Brain microvascular endothelial cell (primary cell): Measurements from ENCODE around the gene PAPSS2.

Source experiments
- DNase-seq: peaks from one replicate; pipeline ENCODE4 v3.0.0-alpha.2; 2020
- H3K27ac ChIP-seq: fragments of 250-450 bp; sonication (Bioruptor Pico); 2 replicates; pipeline ENCODE4 v1.5.1; 2020; ENCODE audit warnings: mild to moderate bottlenecking, moderate library complexity
- H3K27me3 ChIP-seq: fragments of 250-450 bp; sonication (Bioruptor Pico); replicated peaks from 2 replicates; pipeline ENCODE4 v1.5.1; 2020; ENCODE audit warnings: mild to moderate bottlenecking
- H3K36me3 ChIP-seq: fragments of 250-450 bp; sonication (Bioruptor Pico); replicated peaks from 2 replicates; pipeline ENCODE4 v1.5.1; 2020; ENCODE audit warnings: mild to moderate bottlenecking
- H3K4me3 ChIP-seq: 2 replicates; pipeline ENCODE4 v1.5.1; 2011; ENCODE audit warnings: low read depth, mild to moderate bottlenecking, control low read depth, low read length, moderate library complexity
- in situ Hi-C: cut with HindIII; loops from 2 replicates; pipeline ENCODE4 v1.10.0; 2017; ENCODE audit warnings: low sequenced_read_pairs, low pct_ligation_motif_present
- TF ChIP-seq, protein P1 (sequence below): IDR thresholded peaks from 2 replicates; pipeline ENCODE4 v1.5.1; 2011; ENCODE audit warnings: low read depth, mild to moderate bottlenecking, moderate library complexity, low read length, control low read depth, inconsistent platforms; ENCODE audit errors: missing control alignments

PAPSS2 gene

DNA sequence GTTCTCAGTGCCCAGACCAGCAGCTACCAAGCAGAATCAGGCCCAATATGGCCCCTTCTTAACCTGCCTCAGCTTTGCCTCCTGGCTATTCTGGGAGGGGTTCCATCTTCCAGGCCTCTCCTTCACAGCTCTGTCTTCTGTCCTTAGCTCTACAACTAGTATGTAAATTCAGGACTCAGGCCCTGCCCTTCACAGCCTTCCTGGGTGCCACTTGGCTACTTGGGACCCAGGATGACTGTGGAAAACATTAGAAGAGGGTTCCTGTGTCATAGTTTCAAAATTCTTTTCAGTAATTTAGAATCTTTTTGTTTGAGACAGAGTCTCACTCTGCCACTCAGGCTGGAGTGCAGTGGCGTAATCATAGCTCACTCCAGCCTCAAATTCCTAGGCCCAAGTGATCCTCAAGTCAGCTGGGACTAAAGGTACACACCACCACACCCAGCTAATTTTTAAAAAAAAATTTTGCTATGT is 33.2 kb upstream of the PAPSS2 start:
- TF ChIP-seq, protein P1, sequence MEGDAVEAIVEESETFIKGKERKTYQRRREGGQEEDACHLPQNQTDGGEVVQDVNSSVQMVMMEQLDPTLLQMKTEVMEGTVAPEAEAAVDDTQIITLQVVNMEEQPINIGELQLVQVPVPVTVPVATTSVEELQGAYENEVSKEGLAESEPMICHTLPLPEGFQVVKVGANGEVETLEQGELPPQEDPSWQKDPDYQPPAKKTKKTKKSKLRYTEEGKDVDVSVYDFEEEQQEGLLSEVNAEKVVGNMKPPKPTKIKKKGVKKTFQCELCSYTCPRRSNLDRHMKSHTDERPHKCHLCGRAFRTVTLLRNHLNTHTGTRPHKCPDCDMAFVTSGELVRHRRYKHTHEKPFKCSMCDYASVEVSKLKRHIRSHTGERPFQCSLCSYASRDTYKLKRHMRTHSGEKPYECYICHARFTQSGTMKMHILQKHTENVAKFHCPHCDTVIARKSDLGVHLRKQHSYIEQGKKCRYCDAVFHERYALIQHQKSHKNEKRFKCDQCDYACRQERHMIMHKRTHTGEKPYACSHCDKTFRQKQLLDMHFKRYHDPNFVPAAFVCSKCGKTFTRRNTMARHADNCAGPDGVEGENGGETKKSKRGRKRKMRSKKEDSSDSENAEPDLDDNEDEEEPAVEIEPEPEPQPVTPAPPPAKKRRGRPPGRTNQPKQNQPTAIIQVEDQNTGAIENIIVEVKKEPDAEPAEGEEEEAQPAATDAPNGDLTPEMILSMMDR = no peak
- Histone ChIP-seq H3K27ac (no peak overlapping the region), H3K36me3 (no peaks in the 10 kb centered on the region), H3K4me3 (no peak overlapping the region), H3K27me3 (no peaks in the 10 kb centered on the region)
- DNase-seq = no peak
- in situ Hi-C loops = no loop called here

DNA sequence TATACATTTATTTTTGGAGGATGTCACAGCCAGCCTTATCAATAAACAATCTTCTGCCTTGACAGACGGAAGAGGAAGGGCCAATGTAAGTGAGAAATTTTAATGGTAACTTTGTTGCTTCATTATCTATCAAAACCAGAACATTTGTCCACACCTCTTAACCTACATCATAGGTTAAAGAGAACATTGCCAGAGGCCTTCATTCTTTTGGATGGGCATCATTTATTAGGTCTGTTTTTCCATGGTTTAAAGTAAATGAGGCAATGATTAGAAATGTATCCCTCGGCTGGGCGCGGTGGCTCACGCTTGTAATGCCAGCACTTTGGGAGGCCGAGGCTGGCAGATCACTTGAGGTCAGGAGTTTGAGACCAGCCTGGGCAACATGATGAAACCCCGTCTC is 29.5 kb upstream of the PAPSS2 start:
- H3K4me3 ChIP-seq = no peak overlapping the region
- in situ Hi-C loops = no loop called here

DNA sequence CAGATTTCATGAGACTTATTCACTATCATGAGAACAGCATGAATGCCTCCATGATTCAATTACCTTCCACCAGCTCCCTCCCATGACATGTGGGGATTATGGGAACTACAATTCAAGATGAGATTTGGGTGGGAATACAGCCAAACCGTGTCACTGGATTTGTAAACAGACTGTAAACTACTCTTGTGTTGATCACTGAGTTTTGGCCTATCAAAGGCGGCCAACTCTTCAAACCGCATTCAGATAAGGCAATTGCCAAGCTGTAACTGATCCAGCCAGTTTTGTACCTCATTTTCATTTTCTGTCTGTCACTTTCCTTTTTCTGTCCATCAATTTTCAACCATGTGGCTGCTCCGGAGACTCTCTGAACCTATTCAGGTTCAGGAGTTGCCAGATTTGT is 27.2 kb upstream of the PAPSS2 start:
- Histone ChIP-seq H3K27me3 (no peaks in the 10 kb centered on the region), H3K27ac (no peak overlapping the region), H3K4me3 (no peak overlapping the region), H3K36me3 (no peaks in the 10 kb centered on the region)
- in situ Hi-C loops = no loop called here
- TF ChIP-seq, protein P1 = no peak
- no peak for DNase-seq

More for the DNA sequence above, 29.5 kb upstream of the PAPSS2 start:
- no peak overlapping the region for H3K27ac ChIP-seq
- TF ChIP-seq, protein P1 = no peak
- no peaks in the 10 kb centered on the region for H3K27me3 ChIP-seq
- H3K36me3 ChIP-seq = no peaks in the 10 kb centered on the region
- DNase-seq = no peak

DNA sequence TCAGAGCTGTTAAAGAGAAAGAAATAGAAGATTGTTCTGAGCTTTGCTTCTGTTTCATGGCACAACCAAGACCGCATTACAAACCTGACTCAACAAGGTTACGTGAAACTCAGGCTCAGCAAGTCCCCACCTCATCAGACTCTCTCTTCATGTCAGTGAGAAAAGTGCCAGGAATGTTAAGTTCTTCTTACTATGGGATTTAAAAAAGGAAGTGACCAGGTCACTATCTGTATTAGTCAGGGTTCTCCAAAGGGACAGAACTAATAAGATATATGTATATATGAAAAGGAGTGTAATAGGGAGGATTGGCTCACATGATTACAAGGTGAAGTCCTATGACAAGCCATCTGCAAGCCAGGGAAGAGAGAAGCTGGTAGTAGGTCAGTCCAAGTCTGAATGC is 25.4 kb upstream of the PAPSS2 start:
- TF ChIP-seq, protein P1 = no peak
- Histone ChIP-seq H3K36me3 (no peaks in the 10 kb centered on the region), H3K27ac (no peak overlapping the region), H3K27me3 (no peaks in the 10 kb centered on the region), H3K4me3 (no peak overlapping the region)
- in situ Hi-C loops = no loop called here
- DNase-seq = peak; percentile 50

DNA sequence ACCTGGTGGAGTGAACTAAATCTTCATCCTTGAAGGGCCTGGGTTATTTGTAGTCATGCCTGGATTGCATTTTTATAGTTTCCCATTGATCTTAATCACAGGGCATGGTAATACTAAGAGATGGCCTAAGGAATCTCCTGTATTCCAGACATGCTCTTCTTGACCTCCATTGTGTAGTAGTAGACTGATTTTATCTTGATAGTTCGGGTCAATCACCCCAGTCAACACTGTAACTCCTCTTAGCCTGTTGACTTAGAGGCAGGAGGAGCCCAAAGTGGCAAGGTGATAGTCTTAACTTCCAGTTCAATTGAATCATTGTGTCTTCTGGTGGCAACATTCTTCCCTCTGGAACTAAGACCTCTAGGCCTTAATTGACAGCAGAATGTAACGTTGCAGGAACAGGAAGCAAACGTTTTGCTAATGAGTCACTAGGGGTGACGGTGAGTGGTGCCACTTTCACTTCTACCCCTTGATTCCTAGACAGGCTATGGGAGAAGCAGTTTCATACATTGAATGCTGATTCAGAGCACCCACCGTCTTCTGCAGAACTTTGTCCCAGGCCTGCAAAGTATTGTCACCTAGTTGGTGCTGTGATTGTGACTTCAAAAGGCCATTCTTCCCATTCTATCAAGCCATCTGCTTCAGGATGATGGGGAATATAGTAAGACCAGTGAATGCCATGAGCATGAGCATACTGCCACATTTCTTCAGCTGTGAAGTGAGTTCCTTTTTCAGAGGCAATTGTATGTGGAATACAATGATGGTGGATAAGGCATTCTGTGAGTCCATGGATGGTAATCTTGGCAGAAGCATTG is 24.0 kb upstream of the PAPSS2 start:
- H3K4me3 ChIP-seq = no peak overlapping the region
- H3K36me3 ChIP-seq = no peaks in the 10 kb centered on the region
- peak overlapping the region; percentile 33 for H3K27ac ChIP-seq
- TF ChIP-seq, protein P1 = no peak
- H3K27me3 ChIP-seq = no peaks in the 10 kb centered on the region
- peak; percentile 78 for DNase-seq
- in situ Hi-C loops = no loop called here
